Activated naive CD8-positive, alpha-beta T cell treated with anti-CD3 and anti-CD28 coated beads, Interleukin-2, amount 10 ng/mL, durations not matched to agents 7 days and 5 days (primary cell): ENCODE results near the gene ADAMTSL5. TPM values are rescaled to one million over a fixed set of nuclear protein-coding genes. Genes with fewer than 3 reads are reported as not detected.
"Not testable (repeated sequence)": the region's sequence is repeated elsewhere in the genome, so short reads cannot be mapped to it uniquely, and the experiment has no call there.

Experiments used
- ATAC-seq: fragments of 150-1000 bp; cut with Tn5 transposase; one replicate; pipeline ENCODE4 v1.10.0; 2021; ENCODE audit warnings: low read depth, moderate library complexity
- POLR2A ChIA-PET: fragments of 350-600 bp; sonication (Branson Sonifier 250); formaldehyde crosslinking; loops from one replicate; lab custom pipeline; 2021; ENCODE audit warnings: antibody characterized with exemption; lab: Charles Lee
- DNase-seq: peaks from one replicate; pipeline ENCODE4 v3.0.0; 2021
- H3K27ac Mint-ChIP-seq: one replicate; pipeline ENCODE4 v1.8.0; 2022; ENCODE audit warnings: mild to moderate bottlenecking, mixed read lengths
- H3K27me3 Mint-ChIP-seq: one replicate; pipeline ENCODE4 v1.8.0; 2022; ENCODE audit warnings: mild to moderate bottlenecking, moderate library complexity, mixed read lengths
- H3K36me3 Mint-ChIP-seq: one replicate; pipeline ENCODE4 v1.8.0; 2021; ENCODE audit warnings: mild to moderate bottlenecking, mixed read lengths
- H3K4me1 Mint-ChIP-seq: one replicate; pipeline ENCODE4 v1.8.0; 2021; ENCODE audit warnings: mixed read lengths
- H3K4me3 Mint-ChIP-seq: one replicate; pipeline ENCODE4 v1.8.0; 2022; ENCODE audit warnings: mild to moderate bottlenecking, moderate library complexity, mixed read lengths
- H3K9me3 Mint-ChIP-seq: one replicate; pipeline ENCODE4 v1.8.0; 2021; ENCODE audit warnings: mixed read lengths
- total RNA-seq, 2 experiments: library from RNA; stranded (reverse); gene quantifications; one replicate each; pipeline ENCODE4 v1.2.3, GENCODE V29; 2021

The ADAMTSL5 gene
- total RNA-seq, 2 experiments from 2014 or later: 1.8 to 2.1 TPM

- POLR2A ChIA-PET: interaction anchor here (0.6 kb wide), 1 partner anchor 77 kb away, joined by 3 read pairs; no protein-coding TSS in a partner anchor
- Mint-ChIP-seq H3K9me3 (no peaks in the 10 kb centered on the region), H3K27ac (no peak overlapping the region), H3K27me3 (peaks cover 23% of the 10 kb centered on the region), H3K4me3 (no peak overlapping the region), H3K4me1 (no peaks in the 10 kb centered on the region), H3K36me3 (no peaks in the 10 kb centered on the region)
- no peak for DNase-seq
- no peak for ATAC-seq
These were observed 27.6 kb upstream of the ADAMTSL5 start for GRCh38 chr19:1540365-1540925.

GRCh38 chr19:1539749-1540148, 26.9 kb upstream of the ADAMTSL5 start:
- POLR2A ChIA-PET, H3K9me3 Mint-ChIP-seq, DNase-seq, ATAC-seq, H3K4me1 Mint-ChIP-seq, H3K36me3 Mint-ChIP-seq, H3K27ac Mint-ChIP-seq, H3K4me3 Mint-ChIP-seq: not testable (repeated sequence)
- H3K27me3 Mint-ChIP-seq: peaks cover 21% of the 10 kb centered on the region

GRCh38 chr19:1538978-1539377, 26.2 kb upstream of the ADAMTSL5 start:
- peaks cover 14% of the 10 kb centered on the region for H3K27me3 Mint-ChIP-seq
- ATAC-seq: no peak
- H3K27ac Mint-ChIP-seq: no peak overlapping the region
- no peaks in the 10 kb centered on the region for H3K4me1 Mint-ChIP-seq
- POLR2A ChIA-PET: no interaction called here
- no peaks in the 10 kb centered on the region for H3K9me3 Mint-ChIP-seq
- H3K36me3 Mint-ChIP-seq: no peaks in the 10 kb centered on the region
- no peak overlapping the region for H3K4me3 Mint-ChIP-seq
- DNase-seq: no peak

GRCh38 chr19:1535699-1536098, 22.9 kb upstream of the ADAMTSL5 start:
- H3K27ac Mint-ChIP-seq, H3K27me3 Mint-ChIP-seq, POLR2A ChIA-PET, DNase-seq, ATAC-seq, H3K36me3 Mint-ChIP-seq, H3K4me3 Mint-ChIP-seq, H3K9me3 Mint-ChIP-seq, H3K4me1 Mint-ChIP-seq: not testable (repeated sequence)

- Mint-ChIP-seq H3K27ac (no peak overlapping the region), H3K4me3 (no peak overlapping the region), H3K27me3 (no peaks in the 10 kb centered on the region), H3K4me1 (no peaks in the 10 kb centered on the region), H3K36me3 (no peaks in the 10 kb centered on the region), H3K9me3 (no peaks in the 10 kb centered on the region)
- DNase-seq (no peak), ATAC-seq (no peak)
- POLR2A ChIA-PET: no interaction called here
These were observed 22.2 kb upstream of the ADAMTSL5 start for GRCh38 chr19:1534972-1535371.

- Mint-ChIP-seq H3K4me3 (no peak overlapping the region), H3K27me3 (no peaks in the 10 kb centered on the region), H3K9me3 (no peaks in the 10 kb centered on the region), H3K4me1 (no peaks in the 10 kb centered on the region), H3K36me3 (no peaks in the 10 kb centered on the region), H3K27ac (no peak overlapping the region)
- ATAC-seq (no peak), DNase-seq (no peak)
- POLR2A ChIA-PET: no interaction called here
These were observed 20.8 kb upstream of the ADAMTSL5 start for GRCh38 chr19:1533510-1534150.

GRCh38 chr19:1532003-1532402, 19.2 kb upstream of the ADAMTSL5 start:
- peaks cover 3% of the 10 kb centered on the region for H3K27me3 Mint-ChIP-seq
- no peak overlapping the region for H3K27ac Mint-ChIP-seq
- DNase-seq: no peak
- H3K4me3 Mint-ChIP-seq: no peak overlapping the region
- H3K4me1 Mint-ChIP-seq: no peaks in the 10 kb centered on the region
- no peaks in the 10 kb centered on the region for H3K36me3 Mint-ChIP-seq
- no peak for ATAC-seq
- H3K9me3 Mint-ChIP-seq: no peaks in the 10 kb centered on the region
- POLR2A ChIA-PET: no interaction called here

GRCh38 chr19:1531587-1531986, 18.8 kb upstream of the ADAMTSL5 start:
- H3K4me3 Mint-ChIP-seq: no peak overlapping the region
- peaks cover 3% of the 10 kb centered on the region for H3K27me3 Mint-ChIP-seq
- no peaks in the 10 kb centered on the region for H3K4me1 Mint-ChIP-seq
- no peak for DNase-seq
- no peak overlapping the region for H3K27ac Mint-ChIP-seq
- no peak for ATAC-seq
- POLR2A ChIA-PET: no interaction called here
- no peaks in the 10 kb centered on the region for H3K36me3 Mint-ChIP-seq
- no peaks in the 10 kb centered on the region for H3K9me3 Mint-ChIP-seq

GRCh38 chr19:1530856-1531255, 18.0 kb upstream of the ADAMTSL5 start:
- H3K27me3 Mint-ChIP-seq, H3K4me1 Mint-ChIP-seq, H3K36me3 Mint-ChIP-seq, H3K9me3 Mint-ChIP-seq, ATAC-seq, POLR2A ChIA-PET, H3K27ac Mint-ChIP-seq, DNase-seq, H3K4me3 Mint-ChIP-seq: not testable (repeated sequence)

- no peaks in the 10 kb centered on the region for H3K9me3 Mint-ChIP-seq
- H3K36me3 Mint-ChIP-seq: no peaks in the 10 kb centered on the region
- peaks cover 12% of the 10 kb centered on the region for H3K27me3 Mint-ChIP-seq
- no peak overlapping the region for H3K4me3 Mint-ChIP-seq
- H3K27ac Mint-ChIP-seq: no peak overlapping the region
- DNase-seq (no peak), ATAC-seq (no peak)
- peaks cover 3% of the 10 kb centered on the region for H3K4me1 Mint-ChIP-seq
- POLR2A ChIA-PET: no interaction called here
These were observed 16.6 kb upstream of the ADAMTSL5 start for GRCh38 chr19:1529430-1529816.

GRCh38 chr19:1528596-1529429, 16.0 kb upstream of the ADAMTSL5 start:
- no peak overlapping the region for H3K4me3 Mint-ChIP-seq
- peaks cover 4% of the 10 kb centered on the region for H3K4me1 Mint-ChIP-seq
- peaks cover 14% of the 10 kb centered on the region for H3K27me3 Mint-ChIP-seq
- no peak for DNase-seq
- H3K36me3 Mint-ChIP-seq: no peaks in the 10 kb centered on the region
- POLR2A ChIA-PET: no interaction called here
- no peak overlapping the region for H3K27ac Mint-ChIP-seq
- no peak for ATAC-seq
- no peaks in the 10 kb centered on the region for H3K9me3 Mint-ChIP-seq

GRCh38 chr19:1527650-1528309, 15.0 kb upstream of the ADAMTSL5 start:
- POLR2A ChIA-PET: no interaction called here
- Mint-ChIP-seq H3K4me3 (no peak overlapping the region), H3K9me3 (no peaks in the 10 kb centered on the region), H3K27ac (no peak overlapping the region), H3K27me3 (peaks cover 21% of the 10 kb centered on the region), H3K4me1 (peaks cover 4% of the 10 kb centered on the region), H3K36me3 (no peaks in the 10 kb centered on the region)
- ATAC-seq: no peak
- DNase-seq: no peak

GRCh38 chr19:1526979-1527649, 14.3 kb upstream of the ADAMTSL5 start:
- H3K4me1 Mint-ChIP-seq: peaks cover 4% of the 10 kb centered on the region
- H3K27me3 Mint-ChIP-seq: peaks cover 23% of the 10 kb centered on the region

More at GRCh38 chr19:1526979-1527649, 14.3 kb upstream of the ADAMTSL5 start:
- POLR2A ChIA-PET: no interaction called here
- Mint-ChIP-seq H3K4me3 (no peak overlapping the region), H3K27ac (no peak overlapping the region), H3K9me3 (no peaks in the 10 kb centered on the region), H3K36me3 (no peaks in the 10 kb centered on the region)
- no peak for ATAC-seq
- DNase-seq: no peak
